Activated CD8-positive, alpha-beta memory T cell treated with anti-CD3 and anti-CD28 coated beads for 48 hours (primary cell): ENCODE results near the gene CRYGS.

Experiments
- DNase-seq, 3 experiments: peaks; one replicate each; pipeline ENCODE4 v3.0.0-alpha.2; 2020; ENCODE audit warnings: low read depth in 2 of 3, low spot score in 2 of 3

CRYGS gene

GRCh38 chr3:186496016-186496415 lies 48.2 kb downstream of the CRYGS start:
- DNase-seq: no peak

DNA sequence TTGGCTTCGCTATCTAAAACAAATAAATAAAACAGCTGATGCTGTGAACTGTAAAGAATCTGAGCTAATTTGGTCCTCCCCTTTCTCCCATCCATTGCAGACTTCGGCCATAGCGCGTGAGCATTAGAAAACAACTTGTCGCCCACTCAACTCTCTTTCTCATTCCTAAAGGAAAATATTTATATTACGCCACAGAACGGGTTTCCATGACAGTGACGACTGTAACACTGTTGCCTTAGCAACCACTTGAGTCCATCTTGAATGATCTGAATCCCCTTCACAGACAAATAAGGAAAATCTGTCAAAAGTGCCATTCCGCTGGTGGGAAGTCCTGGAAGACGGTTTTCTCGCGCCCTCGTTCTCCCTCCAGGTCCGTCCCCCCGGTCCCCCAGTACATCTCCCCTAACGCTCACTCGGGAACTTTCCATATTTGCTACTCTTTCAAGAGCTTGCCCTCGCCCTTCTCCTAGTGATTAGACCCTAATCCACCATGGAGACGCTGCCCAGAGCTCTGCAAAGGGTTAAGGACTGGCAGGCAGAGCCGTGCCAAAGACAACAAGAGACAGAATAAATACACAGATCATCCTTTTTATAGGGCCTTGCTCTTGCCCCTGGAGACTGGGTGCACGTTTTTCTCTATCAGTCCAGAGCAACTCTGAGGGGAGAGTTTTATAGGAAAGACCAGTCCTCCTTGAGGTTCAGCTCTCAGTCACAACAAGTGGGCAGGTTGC lies 50.5 kb downstream of the CRYGS start:
- DNase-seq: no peak

GRCh38 chr3:186492385-186492984 lies 51.7 kb downstream of the CRYGS start:
- DNase-seq: no peak

DNA sequence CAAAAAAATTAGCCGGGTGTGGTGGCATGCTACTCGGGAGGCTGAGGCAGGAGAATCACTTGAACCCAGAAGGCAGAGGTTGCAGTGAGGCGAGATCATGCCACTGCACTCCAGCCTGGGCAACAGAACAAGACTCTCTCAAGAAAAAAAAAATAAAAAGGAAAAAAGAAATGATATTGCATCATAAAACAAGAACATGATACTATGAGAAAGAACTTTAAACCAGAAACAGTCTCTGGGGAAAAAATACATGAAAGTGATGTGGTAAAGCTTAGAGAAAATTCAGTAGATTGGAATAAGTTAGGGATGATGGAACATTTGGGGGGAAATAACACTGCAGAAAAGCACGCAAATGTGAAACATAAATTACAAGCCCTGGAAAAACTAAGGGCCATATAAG lies 54.7 kb downstream of the CRYGS start:
- DNase-seq: no peak
